ENCODE measurements around the gene FAAP100. TPM values are rescaled to one million over a fixed set of nuclear protein-coding genes. Genes with fewer than 3 reads are reported as not detected.
"Not testable (repeated sequence)": the region's sequence is repeated elsewhere in the genome, so short reads cannot be mapped to it uniquely, and the experiment has no call there.

FAAP100 gene
- total RNA-seq, result 13.6 TPM
- long read RNA-seq, transcript FAAP100-202 (5 exons, 2,996 nt), result major isoform, 12 of 32 reads
- long read RNA-seq, partial matches to known transcripts, result 9 of 32 reads
- long read RNA-seq, other reads (novel, unspliced or antisense), result 7 of 32 reads

DNA sequence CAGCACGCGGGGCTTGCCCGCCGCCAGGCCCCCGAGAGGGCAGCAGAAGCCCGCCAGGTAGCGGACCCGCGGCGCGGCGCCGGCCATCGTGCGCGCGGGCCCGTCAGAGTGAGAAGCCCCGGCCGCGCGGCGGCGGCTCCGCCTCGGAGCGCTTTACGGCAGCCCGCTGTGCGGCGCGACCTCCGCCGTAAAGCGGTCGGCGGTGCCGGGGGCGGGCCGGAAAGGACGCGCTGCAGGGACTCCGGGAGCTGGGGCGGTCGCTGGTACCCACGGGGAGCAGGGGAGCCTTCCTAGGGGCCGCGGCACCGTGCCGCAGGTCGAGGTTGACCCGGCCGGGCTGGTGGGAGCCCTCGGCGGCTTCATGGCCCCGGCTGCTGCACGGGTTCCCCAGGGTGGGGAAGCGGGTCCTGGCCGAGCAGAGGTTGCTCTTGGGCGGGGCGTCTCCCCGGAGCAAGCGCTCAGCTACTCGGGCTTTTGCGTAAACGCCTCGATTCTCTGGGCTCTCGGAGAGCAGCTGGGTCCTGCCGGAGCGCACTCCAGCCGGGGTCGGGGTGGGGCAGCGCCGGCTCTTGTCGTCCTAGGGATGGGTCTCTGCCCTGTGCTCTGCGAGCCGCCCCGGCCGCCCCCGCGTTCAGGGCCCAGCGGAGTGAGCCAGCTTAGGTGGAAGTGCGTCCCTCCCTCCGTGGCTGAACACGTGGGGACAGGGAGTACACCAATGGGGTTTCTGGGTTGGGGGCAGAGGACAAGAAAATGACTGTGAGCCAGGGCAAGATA is at the start of gene FAAP100:
Gene FAAP100 (minus strand): TSS at position 110 of the 774 bp plus-strand sequence. CDS start 23 bp downstream, at position 87.
- peak; percentile 90 for DNase-seq (ENCODE audit: low spot score)
- intact Hi-C loops (cut with DNase I), result loop anchor here (1.0 kb wide), 1 partner anchor 37 kb away; no protein-coding TSS in a partner anchor

GRCh38 chr17:81601525-81602120 is 49.5 kb upstream of the FAAP100 start:
- intact Hi-C loops (cut with DNase I), result loop anchor here (5.0 kb wide), 2 partner anchors 79 to 349 kb away; no protein-coding TSS in a partner anchor
- no peak for DNase-seq (ENCODE audit: low spot score)

- intact Hi-C loops (cut with DNase I), result loop anchor here (5.0 kb wide), 2 partner anchors 78 to 348 kb away; no protein-coding TSS in a partner anchor
Measured at GRCh38 chr17:81599719-81600486, 47.8 kb upstream of the FAAP100 start.

GRCh38 chr17:81593105-81593871 is 41.1 kb upstream of the FAAP100 start:
- DNase-seq (ENCODE audit: low spot score), result no peak
- intact Hi-C loops (cut with DNase I), result no loop called here

More at GRCh38 chr17:81599719-81600486, 47.8 kb upstream of the FAAP100 start:
- no peak for DNase-seq (ENCODE audit: low spot score)

DNA sequence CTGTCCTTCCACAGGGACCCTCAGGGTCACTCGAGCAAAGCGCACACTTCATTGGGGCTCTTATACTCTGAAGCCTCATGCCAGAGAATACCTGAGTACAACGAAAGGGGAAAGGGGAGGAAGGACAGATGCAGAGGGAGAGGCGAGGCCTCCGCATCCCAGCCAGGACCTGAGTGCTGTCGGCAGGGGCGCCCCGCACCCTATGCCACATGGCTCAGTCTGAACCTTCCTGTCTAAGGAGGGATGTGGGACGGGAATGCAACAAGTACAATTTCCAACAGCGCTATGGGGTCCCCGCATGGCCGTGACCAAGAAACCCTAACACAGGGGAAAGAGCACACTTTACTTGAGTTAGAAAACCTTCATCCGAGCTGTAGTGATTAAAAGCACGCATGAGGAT is 39.8 kb upstream of the FAAP100 start:
- no peak for DNase-seq (ENCODE audit: low spot score)
- intact Hi-C loops (cut with DNase I), result no loop called here

GRCh38 chr17:81590121-81590520 is 38.0 kb upstream of the FAAP100 start:
- intact Hi-C loops (cut with DNase I), result no loop called here

GRCh38 chr17:81589612-81590011 is 37.5 kb upstream of the FAAP100 start:
- intact Hi-C loops (cut with DNase I), result no loop called here
- no peak for DNase-seq (ENCODE audit: low spot score)

More at GRCh38 chr17:81590121-81590520, 38.0 kb upstream of the FAAP100 start:
- no peak for DNase-seq (ENCODE audit: low spot score)

DNA sequence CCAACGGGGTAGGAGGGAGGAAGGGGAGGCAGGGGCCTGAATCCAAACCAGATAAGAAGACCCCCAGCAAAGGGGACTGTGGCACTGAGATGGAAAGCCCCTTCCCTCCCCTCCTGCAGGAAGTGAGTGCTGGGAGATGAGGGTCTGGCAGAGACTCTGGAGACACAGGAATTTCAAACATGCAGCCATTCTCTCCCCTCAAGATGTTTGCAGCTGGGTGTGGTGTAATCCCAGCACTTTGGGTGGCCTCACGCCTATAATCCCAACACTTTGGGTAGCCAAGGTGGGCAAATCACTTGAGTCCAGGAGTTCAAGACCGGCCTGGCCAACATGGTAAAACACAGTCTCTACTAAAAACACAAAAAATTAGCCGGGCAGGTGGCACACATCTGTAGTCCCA is 33.9 kb upstream of the FAAP100 start:
- DNase-seq (ENCODE audit: low spot score), result no peak
- intact Hi-C loops (cut with DNase I), result no loop called here

GRCh38 chr17:81584771-81585170 is 32.6 kb upstream of the FAAP100 start:
- intact Hi-C loops (cut with DNase I), result not testable (repeated sequence)

DNA sequence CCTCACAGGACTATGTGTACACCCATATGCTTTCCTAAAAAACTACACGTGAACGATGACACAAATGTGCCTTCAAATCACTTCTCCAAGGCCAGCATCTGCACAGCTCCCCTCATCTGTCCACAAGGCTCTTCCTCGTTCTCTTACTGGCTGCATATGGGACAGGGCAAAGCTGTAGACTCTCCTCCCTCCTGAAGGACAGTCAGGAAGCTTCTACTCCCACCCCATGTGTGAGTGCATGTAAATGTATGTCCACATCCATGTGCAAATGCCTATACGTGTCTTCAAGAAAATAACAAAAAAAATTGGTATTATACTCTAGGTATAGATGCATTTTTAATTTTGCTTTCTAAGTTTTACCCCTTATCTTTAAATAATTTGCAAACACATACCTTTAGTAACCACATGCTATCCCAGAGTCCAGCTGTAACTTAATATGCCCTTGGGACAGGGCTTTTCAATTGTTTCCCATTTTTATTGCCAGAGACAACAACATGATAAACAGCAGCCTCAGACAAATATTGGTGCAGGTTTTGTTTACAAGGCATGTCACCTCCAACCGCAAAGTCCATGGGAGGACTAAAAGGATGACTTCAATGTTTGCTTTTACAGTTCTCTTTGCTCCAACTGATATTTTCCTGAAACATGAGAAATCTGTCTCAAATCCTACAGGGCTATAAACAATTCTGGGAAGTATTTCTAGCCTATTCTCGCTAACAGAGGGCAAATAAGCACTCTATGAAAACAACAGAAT is 31.6 kb upstream of the FAAP100 start:
- no peak for DNase-seq (ENCODE audit: low spot score)
- intact Hi-C loops (cut with DNase I), result no loop called here

More at GRCh38 chr17:81584771-81585170, 32.6 kb upstream of the FAAP100 start:
- not testable (repeated sequence) for DNase-seq (ENCODE audit: low spot score)

DNA sequence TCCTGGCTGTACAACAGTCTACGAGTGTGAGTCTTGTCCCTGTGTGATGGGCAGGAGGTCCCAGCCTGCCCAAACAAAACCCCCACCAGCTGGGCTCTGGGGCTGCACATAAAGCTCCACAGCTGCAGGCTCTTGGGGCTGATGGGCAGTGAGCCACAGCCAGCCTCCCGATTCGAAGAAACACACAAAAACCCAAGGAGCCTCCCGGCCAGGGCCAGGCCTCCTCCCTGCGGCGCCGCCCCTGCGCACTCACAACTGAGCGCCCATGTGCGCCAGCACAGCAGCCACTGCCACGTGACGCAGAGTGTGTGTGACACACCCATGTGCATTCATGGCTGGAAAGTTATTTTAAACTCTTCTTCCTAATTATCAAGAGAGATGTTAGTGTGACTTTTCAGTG is 30.6 kb upstream of the FAAP100 start:
- intact Hi-C loops (cut with DNase I), result no loop called here
- no peak for DNase-seq (ENCODE audit: low spot score)

DNA sequence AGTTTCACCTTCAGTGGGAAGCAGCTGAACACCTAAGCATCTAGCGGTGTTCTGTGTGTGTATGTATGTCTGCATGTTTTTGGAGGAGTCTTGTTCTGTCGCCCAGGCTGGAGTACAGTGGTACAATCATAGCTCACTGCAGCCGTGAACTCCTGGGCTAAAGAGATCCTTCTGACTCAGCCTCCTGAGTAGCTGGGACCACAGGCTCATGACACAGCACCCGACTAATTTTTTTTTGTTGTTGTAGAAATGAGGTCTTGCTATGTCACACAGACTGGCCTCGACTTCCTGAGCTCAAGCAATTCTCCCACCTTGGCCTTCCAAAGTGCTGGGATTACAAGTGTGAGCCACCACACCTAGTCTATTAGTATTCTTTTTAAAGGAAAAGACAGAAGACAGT is 30.2 kb upstream of the FAAP100 start:
- no peak for DNase-seq (ENCODE audit: low spot score)
- intact Hi-C loops (cut with DNase I), result no loop called here

GRCh38 chr17:81581758-81582157 is 29.6 kb upstream of the FAAP100 start:
- intact Hi-C loops (cut with DNase I), result no loop called here
- no peak for DNase-seq (ENCODE audit: low spot score)

- intact Hi-C loops (cut with DNase I), result no loop called here
Measured at GRCh38 chr17:81580481-81580880, 28.3 kb upstream of the FAAP100 start.

DNA sequence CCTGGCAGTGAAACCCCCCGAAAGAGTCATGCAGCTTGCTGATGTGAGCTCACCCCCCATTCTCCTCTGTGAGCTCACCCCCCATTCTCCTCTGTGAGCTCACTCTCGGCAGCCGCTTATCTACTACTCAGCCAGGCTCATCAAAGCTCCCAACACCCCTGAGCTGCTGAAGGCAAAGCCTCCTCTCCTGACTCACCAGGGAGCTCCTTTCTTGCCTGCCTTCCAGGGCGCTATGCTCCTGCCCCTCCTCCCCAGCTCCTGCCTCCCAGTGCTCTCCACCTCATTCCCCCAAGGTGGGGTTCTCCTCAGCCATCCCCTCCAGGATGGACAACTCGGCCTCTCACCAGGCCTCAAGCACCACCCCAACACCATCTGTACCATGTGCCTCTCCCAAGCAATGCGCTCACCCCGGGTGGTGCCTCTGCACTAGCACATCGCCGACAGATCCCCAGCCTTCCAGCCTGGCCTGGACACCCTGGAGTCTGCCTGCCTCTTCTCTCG is 27.7 kb upstream of the FAAP100 start:
- no peak for DNase-seq (ENCODE audit: low spot score)
- intact Hi-C loops (cut with DNase I), result no loop called here

More at GRCh38 chr17:81580481-81580880, 28.3 kb upstream of the FAAP100 start:
- DNase-seq (ENCODE audit: low spot score), result no peak

- intact Hi-C loops (cut with DNase I), result no loop called here
- DNase-seq (ENCODE audit: low spot score), result no peak
Measured at GRCh38 chr17:81579298-81579697, 27.1 kb upstream of the FAAP100 start.

DNA sequence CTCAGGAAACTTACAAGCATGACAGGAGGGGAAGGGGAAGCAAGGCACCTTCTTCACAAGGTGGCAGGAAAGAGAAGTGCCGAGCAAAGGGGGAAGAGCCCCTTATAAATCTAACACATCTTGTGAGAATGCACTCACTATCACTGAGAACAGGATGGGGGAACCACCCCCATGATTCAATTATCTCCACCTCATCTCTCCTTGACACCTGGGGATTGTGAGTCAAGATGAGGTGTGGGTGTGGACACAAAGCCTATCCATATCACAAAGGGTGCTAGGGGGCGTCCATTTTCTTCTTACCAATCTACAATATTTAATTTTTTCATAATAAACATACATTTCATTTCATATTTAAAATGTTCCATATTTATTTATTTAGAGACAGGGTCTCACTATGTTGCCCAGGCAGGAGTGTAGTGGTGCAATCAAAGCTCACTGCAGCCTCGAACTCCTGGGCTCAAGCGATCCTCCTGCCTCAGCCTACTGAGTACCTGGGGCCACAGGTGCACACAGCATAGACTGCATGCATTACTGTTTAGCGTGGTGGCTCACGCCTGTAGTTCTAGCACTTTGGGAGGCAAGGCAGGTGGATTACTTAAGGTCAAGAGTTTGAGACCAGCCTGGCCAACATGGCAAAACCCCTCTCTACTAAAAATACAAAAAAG is 26.5 kb upstream of the FAAP100 start:
- intact Hi-C loops (cut with DNase I), result no loop called here
- no peak for DNase-seq (ENCODE audit: low spot score)

GRCh38 chr17:81578038-81578441 is 25.9 kb upstream of the FAAP100 start:
- no peak for DNase-seq (ENCODE audit: low spot score)
- intact Hi-C loops (cut with DNase I), result no loop called here
